Mononuclear cell (primary cell): Measurements from ENCODE around the gene TBC1D17. TPM values are rescaled to one million over a fixed set of nuclear protein-coding genes. Genes with fewer than 3 reads are reported as not detected.

ENCODE experiments used
- H3K27me3 ChIP-seq: 2 replicates; pipeline ENCODE4 v1.6.0; 2011; ENCODE audit warnings: low read length, control low read depth; ENCODE audit not compliant: insufficient read depth
- H3K4me1 ChIP-seq: 2 replicates; pipeline ENCODE4 v1.5.1; 2011; ENCODE audit warnings: mild to moderate bottlenecking, low read length, control low read depth; ENCODE audit not compliant: insufficient read depth
- H3K4me3 ChIP-seq: 2 replicates; pipeline ENCODE4 v1.5.1; 2011; ENCODE audit warnings: mild to moderate bottlenecking, low read length, moderate library complexity
- H3K9me3 ChIP-seq: 2 replicates; pipeline ENCODE4 v1.5.1; 2011; ENCODE audit warnings: low read depth, mild to moderate bottlenecking, control low read depth, low read length
- total RNA-seq: library from RNA; depleted of rRNA; stranded (reverse); fragments of >200 nt; gene quantifications from one replicate; pipeline ENCODE4 v1.2.3, GENCODE V29; 2012

The TBC1D17 gene
- total RNA-seq, 1 donor: 6.1 TPM

DNA sequence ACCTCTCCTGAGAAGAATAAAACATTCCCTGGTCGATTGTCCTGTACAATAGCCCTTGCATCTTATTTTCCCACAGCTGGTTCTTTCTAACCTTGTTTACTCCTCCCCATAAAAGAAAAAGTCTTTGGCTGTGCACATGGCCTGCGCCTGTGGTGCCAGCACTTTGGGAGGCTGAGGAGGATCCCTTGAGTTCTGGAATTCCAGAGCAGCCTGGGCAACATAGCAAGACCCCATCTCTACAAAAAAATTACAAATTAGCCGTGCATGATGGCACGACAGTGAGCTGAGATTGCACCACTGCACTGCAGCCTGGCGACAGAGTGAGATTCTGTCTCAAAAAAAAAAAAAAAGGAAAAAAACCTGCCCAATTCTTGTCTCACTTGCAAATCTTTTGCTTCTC is 59.0 kb downstream of the TBC1D17 start:
- H3K4me3 ChIP-seq: no peak overlapping the region
- no peaks in the 10 kb centered on the region for H3K27me3 ChIP-seq
- H3K4me1 ChIP-seq: peaks cover 20% of the 10 kb centered on the region
- H3K9me3 ChIP-seq: no peaks in the 10 kb centered on the region

DNA sequence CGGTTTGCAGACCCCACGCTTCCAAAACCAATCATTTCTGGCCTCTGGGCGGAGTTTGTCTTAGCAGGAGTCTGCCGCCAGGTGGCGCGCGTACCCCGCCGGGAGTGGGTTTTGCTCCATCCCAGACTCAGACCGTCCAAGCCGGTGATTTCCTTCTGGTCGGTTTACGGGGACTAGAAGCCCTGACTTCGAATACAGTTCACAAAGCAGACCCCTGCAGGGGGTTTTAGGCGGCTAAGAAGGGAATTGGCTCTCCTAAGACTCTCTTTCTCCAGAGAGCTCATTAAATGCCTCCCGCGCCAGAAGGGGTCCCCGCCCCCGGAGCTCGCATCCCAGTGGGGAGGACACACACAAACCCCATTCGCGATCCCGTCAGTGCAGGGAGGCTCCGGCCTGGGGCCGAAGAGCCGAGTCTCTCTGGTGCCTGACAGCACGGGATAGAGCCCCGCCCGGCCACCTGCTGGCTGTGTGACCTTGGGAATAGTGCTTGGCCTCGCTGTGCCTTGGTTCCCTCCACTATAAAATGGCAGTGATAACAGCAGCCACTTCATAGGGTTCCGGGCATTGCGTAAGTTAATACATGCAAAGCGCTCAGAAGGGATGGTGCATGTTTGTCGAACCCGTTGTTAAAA is 60.4 kb downstream of the TBC1D17 start:
- Histone ChIP-seq H3K4me1 (peaks cover 17% of the 10 kb centered on the region), H3K9me3 (no peaks in the 10 kb centered on the region), H3K4me3 (no peak overlapping the region), H3K27me3 (no peaks in the 10 kb centered on the region)

Other genes starting within 250 kb of the TBC1D17 start
- 8.7 TPM for gene RRAS, start 237.6 kb upstream of the TBC1D17 start, total RNA-seq
- 8.9 TPM for gene SCAF1, start 235.5 kb upstream of the TBC1D17 start, total RNA-seq
- gene IRF3, start 211.8 kb upstream of the TBC1D17 start, total RNA-seq: 27.2 TPM
- gene BCL2L12, start 211.8 kb upstream of the TBC1D17 start, total RNA-seq: 1.8 TPM
- 51.1 TPM for gene PRMT1, start 200.4 kb upstream of the TBC1D17 start, total RNA-seq
- gene ADM5, start 188.1 kb upstream of the TBC1D17 start, total RNA-seq: 0.84 TPM
- 0.73 TPM for gene CPT1C, start 186.6 kb upstream of the TBC1D17 start, total RNA-seq
- gene TSKS, start 114.4 kb upstream of the TBC1D17 start, total RNA-seq: 0.31 TPM
- 30.2 TPM for gene AP2A1, start 110.7 kb upstream of the TBC1D17 start, total RNA-seq
- 4.6 TPM for gene FUZ, start 64.4 kb upstream of the TBC1D17 start, total RNA-seq
- gene MED25, start 59.4 kb upstream of the TBC1D17 start, total RNA-seq: 15.1 TPM
- 26.1 TPM for gene PTOV1, start 26.5 kb upstream of the TBC1D17 start, total RNA-seq
- gene PNKP, start 10.1 kb upstream of the TBC1D17 start, total RNA-seq: 28.4 TPM
- 3.0 TPM for gene AKT1S1, start 347 bp upstream of the TBC1D17 start, total RNA-seq
- gene IL4I1, start 19.2 kb downstream of the TBC1D17 start, total RNA-seq: 2.0 TPM
- 5.0 TPM for gene ATF5, start 51.5 kb downstream of the TBC1D17 start, total RNA-seq
- 21.8 TPM for gene NUP62, start 51.8 kb downstream of the TBC1D17 start, total RNA-seq
- gene SIGLEC11, start 83.5 kb downstream of the TBC1D17 start, total RNA-seq: 0.10 TPM
- gene VRK3, start 147.7 kb downstream of the TBC1D17 start, total RNA-seq: 23.7 TPM
- gene ZNF473, start 148.3 kb downstream of the TBC1D17 start, total RNA-seq: 2.0 TPM